HG02610 (cell line): Measurements from ENCODE around the gene SGCE.
"Not testable (repeated sequence)": the region's sequence is repeated elsewhere in the genome, so short reads cannot be mapped to it uniquely, and the experiment has no call there.

ENCODE experiments used
- ATAC-seq: cut with Tn5 transposase; IDR thresholded peaks from one replicate; pipeline ENCODE4 v1.9.1; 2021; ENCODE audit warnings: mild to moderate bottlenecking, moderate library complexity; ENCODE audit not compliant: unreplicated experiment

SGCE gene

GRCh38 chr7:94655848-94656657 is at the start of gene SGCE:
SGCE (minus strand) TSS chr7:94656133; CDS start chr7:94656098, 35 bp downstream.
- ATAC-seq, result no peak

- ATAC-seq, result not testable (repeated sequence)
Measured at GRCh38 chr7:94705155-94706021, 49.5 kb upstream of the SGCE start.

- ATAC-seq, result no peak
Measured at GRCh38 chr7:94701555-94701973, 45.6 kb upstream of the SGCE start.

- ATAC-seq, result no peak
Measured at GRCh38 chr7:94700926-94701554, 45.1 kb upstream of the SGCE start.

GRCh38 chr7:94698275-94698674 is 42.3 kb upstream of the SGCE start:
- ATAC-seq, result no peak

GRCh38 chr7:94697035-94697974 is 41.4 kb upstream of the SGCE start:
- peak; percentile 68 for ATAC-seq

GRCh38 chr7:94687810-94688209 is 31.9 kb upstream of the SGCE start:
- no peak for ATAC-seq

- ATAC-seq, result no peak
Measured at GRCh38 chr7:94687076-94687475, 31.1 kb upstream of the SGCE start.

GRCh38 chr7:94683066-94683465 is 27.1 kb upstream of the SGCE start:
- ATAC-seq, result no peak

GRCh38 chr7:94679358-94679757 is 23.4 kb upstream of the SGCE start:
- no peak for ATAC-seq

- ATAC-seq, result no peak
Measured at GRCh38 chr7:94676431-94676830, 20.5 kb upstream of the SGCE start.

GRCh38 chr7:94675356-94675755 is 19.4 kb upstream of the SGCE start:
- no peak for ATAC-seq

- no peak for ATAC-seq
Measured at GRCh38 chr7:94671444-94672235, 15.7 kb upstream of the SGCE start.

- no peak for ATAC-seq
Measured at GRCh38 chr7:94669773-94670495, 14.0 kb upstream of the SGCE start.

GRCh38 chr7:94666879-94667587 is 11.1 kb upstream of the SGCE start:
- no peak for ATAC-seq

- ATAC-seq, result no peak
Measured at GRCh38 chr7:94665426-94665825, 9.5 kb upstream of the SGCE start.

GRCh38 chr7:94664023-94664422 is 8.1 kb upstream of the SGCE start:
- ATAC-seq, result no peak

GRCh38 chr7:94662548-94662947 is 6.6 kb upstream of the SGCE start:
- no peak for ATAC-seq
